CD4-positive, alpha-beta T cell treated with Interleukin-2 at 100 ng/mL for 4 hours (primary cell): Measurements from ENCODE around the gene HOXC12.

Experiments used
- DNase-seq: peaks from one replicate; pipeline ENCODE4 v3.0.0-alpha.2; 2020; ENCODE audit warnings: low spot score

The HOXC12 gene

GRCh38 chr12:53996240-53997203, 41.8 kb downstream of the HOXC12 start:
- DNase-seq, result no peak

DNA sequence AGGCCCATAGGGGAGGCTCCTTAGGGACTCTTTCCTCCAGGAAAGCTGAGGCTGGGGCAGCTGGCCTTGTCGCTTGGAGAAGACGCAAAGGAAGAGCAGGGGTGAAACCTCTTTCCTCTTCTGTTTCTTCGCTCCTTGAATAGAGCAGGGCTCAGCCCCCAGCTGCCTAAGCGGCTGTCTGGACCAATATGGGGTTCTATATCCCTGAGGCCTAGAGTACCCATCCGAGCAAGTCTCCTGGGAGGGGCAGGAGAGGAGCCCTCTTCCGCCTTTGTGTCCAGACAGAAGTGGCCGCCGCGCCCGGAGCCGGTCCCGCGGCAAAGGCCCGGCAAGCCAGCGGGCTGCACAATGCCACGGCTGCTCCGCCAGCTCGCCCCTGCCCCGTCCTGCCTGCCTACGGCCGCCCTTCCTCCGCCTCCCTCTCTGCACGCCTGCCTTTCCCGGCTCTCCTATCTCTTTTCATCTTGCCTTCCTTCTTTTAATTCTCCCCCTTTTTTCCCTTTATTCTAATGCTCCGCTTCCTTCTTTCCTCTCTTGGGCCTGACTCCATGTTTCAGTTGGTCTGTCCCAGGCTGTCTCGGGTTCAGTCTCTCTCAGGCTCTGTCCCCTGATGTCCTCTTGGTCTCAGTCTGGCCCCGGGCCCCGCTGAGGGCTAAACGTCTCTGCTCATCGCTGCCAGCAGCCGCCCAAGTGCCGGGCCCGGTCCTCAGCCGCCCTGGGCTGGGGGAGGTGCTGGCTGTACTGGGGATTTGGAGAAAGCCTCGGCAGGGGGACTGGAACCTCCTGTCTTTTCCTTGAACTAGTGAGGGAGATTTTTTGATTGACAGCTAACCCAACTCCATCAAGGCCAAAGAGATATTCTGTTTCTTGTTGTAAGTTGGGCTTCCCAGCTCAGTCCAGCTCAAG, 42.8 kb downstream of the HOXC12 start:
- DNase-seq, result no peak

- no peak for DNase-seq
These were observed 43.6 kb downstream of the HOXC12 start for GRCh38 chr12:53998110-53998899.

DNA sequence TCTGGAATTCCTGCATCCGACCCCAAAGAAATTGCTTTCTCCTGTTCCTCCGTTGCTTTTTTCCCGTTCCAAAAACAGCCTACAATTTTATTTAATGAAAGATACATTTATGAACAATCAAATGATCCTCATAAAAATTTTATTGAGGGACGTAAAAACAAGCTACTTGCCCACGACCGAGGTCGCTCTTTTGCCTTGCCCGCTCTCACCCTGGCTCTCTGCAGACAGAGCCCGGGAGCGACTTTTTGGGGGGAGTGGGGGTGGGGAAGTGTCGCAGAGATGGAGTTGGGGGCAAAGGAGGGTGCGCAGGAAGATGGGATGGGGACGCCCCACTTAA, 44.2 kb downstream of the HOXC12 start:
- DNase-seq, result no peak

- no peak for DNase-seq
These were observed 44.9 kb downstream of the HOXC12 start for GRCh38 chr12:53999559-54000115.

- no peak for DNase-seq
These were observed 45.7 kb downstream of the HOXC12 start, which contains the start of gene HOXC9 for GRCh38 chr12:54000116-54001114. Gene HOXC9, plus strand, starts transcription at chr12:54000161. Its CDS starts 28 bp downstream, at chr12:54000189.

DNA sequence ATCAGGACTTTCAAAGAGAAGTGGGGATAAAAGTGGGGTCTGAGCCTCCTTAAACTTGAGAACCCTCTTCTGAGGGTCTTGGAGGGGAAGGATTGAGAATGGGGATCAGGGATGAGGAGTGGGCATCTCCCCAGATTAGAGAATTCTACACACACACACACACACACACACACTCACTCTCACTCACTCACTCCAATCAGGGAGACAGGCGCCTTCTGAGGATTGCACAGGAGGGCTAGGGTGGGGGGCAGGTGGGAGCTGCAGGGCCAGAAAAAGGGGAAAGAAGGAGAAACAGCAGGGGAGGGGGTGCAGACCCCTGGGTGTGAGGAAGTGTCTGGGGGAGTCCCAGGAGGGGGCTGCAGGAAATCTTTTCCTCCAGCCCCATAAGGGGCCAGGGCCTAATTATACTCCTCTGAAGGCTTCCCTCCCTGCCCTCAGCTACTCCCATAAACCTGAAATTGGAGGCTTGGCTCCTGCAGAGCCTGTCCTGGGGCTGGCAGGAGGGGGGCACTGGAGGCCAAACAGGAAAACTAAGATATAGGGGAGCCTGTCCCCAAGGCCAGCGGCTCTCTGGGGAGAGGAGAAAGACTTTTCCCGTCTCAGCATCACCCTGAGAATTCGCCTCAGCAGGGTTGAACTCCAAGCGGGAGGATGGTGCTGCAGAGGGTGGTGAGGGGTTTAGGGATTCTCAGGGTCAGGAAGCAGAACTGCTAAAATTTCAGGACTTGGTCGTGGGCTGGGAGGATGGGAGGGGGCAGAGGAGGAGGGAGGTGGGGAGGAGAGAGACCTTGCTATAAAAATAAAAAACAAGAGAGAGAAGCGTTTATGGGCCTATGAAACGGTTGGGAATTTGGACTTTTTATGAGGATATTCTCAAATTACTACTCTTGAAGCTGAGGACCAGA, 46.8 kb downstream of the HOXC12 start:
- no peak for DNase-seq

DNA sequence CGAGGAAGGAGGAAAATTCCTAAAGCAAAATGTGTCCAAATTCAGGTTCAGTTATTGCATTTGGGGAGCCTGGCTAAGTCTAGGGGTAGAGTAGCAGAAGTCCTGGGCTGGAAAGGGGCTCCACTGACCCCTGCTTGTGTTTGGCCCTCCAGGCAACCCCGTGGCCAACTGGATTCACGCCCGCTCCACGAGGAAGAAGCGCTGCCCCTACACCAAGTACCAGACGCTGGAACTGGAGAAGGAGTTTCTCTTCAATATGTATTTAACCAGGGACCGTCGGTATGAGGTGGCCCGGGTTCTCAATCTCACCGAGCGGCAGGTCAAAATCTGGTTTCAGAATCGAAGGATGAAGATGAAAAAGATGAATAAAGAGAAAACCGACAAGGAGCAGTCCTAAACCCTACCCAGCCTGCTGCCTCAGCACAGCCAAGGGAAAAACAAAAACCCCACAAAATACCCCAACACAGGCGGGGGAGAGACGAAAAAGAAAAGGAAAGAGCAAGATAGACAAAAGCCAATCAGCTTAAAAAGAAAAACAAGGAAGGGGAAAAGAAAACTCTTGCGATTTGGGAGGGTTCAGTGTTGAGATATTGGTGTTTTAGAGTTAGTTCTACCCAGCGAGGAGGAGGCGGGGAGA, 47.7 kb downstream of the HOXC12 start:
- no peak for DNase-seq

GRCh38 chr12:54002915-54003389, 48.2 kb downstream of the HOXC12 start:
- no peak for DNase-seq

- no peak for DNase-seq
These were observed 48.9 kb downstream of the HOXC12 start for GRCh38 chr12:54003625-54004024.

DNA sequence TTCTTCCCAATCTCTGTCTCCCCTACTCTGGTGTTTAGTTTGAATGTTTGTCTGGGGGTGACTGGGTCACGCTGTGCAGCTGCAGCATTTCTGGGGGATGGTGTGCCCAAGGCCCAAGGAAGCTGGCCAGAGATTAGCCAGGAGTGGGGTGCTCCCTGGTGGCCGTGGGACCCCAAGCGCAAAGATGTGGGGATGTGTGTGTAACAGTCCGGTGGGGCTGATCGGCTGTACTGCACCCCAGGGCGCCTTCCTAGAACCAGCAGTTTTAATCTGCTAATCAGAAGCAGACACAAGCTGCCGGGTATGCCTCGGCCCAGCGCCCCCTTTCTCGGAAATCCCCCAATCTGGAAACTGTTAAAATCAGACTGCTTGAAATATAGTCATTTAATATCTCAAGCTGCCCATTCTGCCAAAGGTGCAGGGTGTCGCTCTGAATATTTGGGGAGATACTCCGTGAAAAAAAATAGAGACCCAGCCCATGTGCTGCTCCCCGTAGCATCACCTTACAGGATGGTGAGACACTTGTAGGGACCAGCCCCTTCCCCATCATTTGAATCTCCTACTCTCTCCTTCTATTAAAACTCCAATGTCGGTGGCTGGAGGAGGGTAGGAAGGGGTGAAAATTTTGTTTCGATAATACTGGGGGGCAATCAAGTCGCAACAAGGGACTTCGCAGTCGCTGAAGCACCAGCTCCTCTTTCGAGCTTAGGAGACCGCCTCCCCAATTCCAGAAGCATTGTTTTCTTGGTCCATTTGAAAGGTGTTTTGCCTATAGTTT, 49.5 kb downstream of the HOXC12 start:
- no peak for DNase-seq

DNA sequence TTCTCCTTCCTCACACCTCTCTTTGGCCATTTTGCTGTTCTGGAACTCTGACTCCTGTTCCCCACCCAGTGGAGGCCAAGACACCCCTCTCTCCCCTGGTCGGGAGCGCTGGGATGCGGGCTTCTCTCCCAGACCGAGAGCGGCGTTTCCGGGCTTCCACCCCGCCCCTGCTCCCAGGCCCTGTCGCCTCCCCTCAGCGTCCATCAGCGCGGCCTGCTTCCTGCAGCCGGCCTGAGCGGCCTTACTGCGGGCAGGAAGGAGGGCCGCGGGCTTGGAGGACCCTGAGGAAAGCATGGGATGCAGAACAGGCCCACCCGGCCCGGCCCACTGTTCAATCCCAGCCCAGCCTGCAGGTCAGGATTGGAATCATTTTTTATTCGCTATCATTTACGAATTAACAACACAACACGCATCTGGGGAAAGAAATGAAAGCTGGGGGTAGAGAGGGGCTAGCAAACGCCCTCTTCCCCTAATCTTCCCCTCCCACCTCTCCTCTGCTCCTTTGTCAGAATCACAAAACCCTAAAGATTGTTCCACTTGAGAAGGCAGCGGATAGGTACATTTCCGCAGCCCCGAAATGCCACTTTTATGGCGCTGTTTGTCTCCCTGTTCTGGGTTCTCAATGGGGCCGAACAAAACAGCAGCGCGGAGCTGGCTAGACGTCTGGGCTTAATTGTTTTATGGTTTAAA, 50.3 kb downstream of the HOXC12 start:
- DNase-seq, result no peak

DNA sequence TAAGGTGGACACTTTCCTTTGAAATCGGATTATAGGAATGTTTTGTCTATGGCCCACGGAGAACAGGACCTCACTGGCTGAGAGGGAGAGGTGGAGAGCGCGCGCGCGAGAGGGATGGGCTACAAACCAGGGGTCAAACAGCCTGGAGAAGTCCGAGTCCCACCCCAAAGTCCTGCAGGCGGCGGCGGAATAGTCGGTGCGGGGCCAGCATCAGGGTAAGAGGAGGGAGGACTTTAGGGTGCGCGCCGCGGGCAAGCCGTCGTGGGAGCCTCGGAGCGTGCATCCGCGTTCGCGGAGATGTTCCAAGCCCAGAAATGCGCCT, 50.8 kb downstream of the HOXC12 start:
- DNase-seq, result no peak

DNA sequence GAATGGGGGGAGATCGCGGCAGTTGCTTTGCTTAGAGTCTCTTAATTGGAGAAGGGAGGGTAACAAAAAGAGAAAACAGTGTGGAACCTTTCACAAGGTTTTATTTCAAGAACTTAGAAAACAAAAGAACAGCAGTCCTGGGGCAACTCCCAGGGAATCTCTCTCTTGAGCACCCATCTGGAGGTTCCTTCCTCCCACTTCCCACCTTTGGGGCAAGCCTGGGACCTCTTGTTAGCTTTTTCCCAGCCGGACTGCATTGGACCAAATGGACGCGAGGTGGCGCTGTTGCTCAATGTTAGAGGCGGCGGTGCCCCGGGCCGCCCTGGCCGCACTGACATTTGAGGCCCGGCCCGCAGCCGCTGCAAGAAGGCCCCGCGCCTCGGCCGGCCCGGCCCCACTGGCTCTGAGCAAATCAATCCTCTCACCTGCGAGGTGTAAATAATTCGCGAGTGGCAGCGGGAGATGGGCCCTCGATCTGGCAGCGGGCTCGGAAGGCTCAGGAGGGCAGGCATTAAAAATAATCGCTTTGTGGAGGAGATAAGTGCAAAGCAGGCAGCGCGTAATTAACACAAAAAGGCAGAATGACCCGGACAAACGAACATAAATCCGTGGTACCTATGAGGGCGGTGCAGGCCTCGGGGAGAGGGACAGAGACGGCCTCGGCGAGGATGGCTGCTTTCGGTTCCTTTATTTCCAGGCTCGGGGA, 51.3 kb downstream of the HOXC12 start:
- DNase-seq, result peak; percentile 84

- DNase-seq, result no peak
These were observed 52.0 kb downstream of the HOXC12 start for GRCh38 chr12:54006559-54007220.

DNA sequence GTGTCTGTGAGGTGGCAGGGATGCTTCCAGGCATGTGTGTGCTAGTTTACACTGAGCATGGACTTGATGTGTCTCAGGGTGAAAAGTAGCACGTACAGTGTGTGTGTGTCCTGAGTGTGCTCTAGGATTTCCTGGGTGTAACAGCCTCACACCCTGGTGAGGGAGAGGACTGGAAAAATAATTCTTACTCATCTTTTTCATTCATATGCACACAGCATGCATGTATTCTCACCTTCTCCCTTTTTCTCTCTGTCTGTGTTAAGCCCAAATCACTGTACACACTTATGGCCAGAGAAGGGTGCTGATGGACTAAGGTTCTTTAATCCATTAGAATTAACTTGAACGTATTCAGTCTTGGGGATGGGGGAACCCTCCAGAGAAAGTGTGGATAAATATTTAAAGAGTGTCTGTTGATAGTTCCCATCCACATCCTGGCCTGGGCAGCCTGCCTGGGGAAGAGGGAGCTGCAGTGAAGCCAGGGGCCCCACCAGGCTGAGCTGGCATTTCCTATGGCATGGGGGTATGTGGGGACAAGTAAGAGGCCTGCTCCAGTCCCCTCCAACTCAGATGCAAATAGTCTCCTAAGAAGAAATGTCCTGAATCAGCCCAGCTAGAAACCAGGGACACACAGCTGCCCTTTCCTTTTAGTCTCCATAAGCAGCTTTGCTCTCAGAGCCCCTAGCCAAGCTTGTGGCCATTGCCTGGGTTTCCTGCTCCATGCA, 53.0 kb downstream of the HOXC12 start:
- no peak for DNase-seq
